ENCODE data around the gene KRT85.

KRT85 gene

GRCh38 chr12:52392465-52393007, 25.3 kb upstream of the KRT85 start:
- DNase-seq = no peak

- peak; percentile 79 for DNase-seq
Observed at GRCh38 chr12:52391618-52392002, 24.3 kb upstream of the KRT85 start.

- DNase-seq = no peak
Observed at GRCh38 chr12:52390739-52391617, 23.7 kb upstream of the KRT85 start.

DNA sequence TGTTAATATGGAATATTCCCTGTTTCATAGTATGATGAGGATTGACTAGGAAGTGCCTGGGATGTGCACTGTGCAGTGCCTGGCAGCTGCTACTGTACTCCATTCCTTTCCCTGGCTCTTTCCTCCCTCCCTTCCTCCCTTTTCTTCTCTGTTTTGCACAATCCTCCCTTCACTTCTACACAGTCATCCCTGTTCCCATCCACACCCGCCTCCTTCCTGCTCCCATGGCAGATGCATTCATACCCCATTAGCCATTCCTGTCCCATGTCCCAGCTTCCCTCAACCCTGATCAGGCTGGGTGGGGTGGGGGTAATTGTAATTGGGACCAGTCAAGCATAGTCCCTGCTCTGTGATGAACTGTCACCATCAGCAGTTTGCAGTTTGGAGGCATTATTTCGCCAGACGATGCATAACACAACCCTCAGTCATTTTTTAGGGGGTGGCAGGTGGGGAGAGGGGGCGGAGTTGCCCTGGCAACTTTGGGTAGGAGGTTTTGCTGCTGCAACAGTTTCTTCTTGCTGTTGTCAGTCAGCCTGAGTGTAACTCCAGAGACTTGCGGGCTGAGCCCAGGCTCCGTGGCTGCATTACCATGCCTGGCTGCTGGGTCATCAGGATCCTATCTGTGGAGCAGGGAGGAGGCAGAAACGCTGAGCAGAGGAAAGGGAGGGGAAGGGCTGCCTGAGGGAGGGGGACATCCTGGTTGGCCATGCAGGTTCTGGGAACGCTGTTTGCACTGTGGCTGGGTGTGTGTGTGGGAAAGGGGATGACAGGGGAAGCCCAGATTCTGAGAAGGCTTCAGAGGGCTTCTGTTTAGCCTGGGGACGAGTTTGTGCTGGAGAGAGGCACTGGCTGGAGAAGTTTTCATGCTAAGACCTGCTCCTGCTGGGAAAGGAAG, 22.3 kb upstream of the KRT85 start:
- DNase-seq = no peak

GRCh38 chr12:52387859-52388258, 20.6 kb upstream of the KRT85 start:
- no peak for DNase-seq

DNA sequence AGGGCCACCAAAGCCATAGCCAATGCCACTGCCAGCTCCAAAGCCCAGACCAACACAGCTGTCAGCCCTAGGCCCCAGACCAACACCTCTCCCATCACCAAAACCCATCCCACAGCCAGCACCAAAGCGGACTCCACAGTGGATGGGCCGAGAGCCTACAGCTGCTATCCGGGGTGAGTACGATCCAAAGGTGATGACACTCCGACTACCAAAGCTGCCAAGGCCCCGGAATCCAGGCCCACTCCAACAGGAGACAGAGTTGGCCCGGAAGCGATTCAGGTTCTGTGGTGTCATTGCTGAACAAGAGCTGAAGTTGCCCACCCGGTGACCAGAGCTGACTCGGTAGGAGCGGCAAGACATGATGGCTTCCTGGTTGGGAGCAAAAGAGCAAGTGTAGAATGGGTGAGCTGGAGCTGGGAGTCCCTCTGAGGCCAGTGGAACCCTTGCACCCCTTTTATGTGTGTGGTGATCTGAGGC, 18.0 kb upstream of the KRT85 start, which contains the start of gene KRT84:
TSS of gene KRT84 (minus strand) at position 427 of the 477 bp plus-strand sequence. CDS start at position 360, 67 bp downstream.
- DNase-seq = no peak

DNA sequence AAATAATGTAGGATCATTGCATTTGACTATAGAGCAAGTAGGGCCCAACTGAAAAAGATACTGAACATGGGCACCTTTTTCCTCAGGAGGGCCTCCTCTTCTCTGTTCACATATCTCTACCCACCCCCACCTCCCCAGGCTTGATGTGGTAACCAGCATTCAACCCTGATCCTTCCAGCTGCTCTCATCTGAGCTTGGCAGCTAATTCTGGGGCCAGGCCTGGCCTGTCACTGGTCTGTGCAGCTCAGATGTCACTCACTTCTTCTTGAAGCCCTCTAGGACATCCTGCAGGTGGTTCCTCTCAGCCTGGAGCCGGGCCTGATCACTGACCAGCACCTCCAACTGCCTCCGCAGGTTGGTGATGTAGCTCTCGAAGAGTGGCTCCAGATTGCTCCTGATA, 16.1 kb upstream of the KRT85 start:
- DNase-seq = no peak

DNA sequence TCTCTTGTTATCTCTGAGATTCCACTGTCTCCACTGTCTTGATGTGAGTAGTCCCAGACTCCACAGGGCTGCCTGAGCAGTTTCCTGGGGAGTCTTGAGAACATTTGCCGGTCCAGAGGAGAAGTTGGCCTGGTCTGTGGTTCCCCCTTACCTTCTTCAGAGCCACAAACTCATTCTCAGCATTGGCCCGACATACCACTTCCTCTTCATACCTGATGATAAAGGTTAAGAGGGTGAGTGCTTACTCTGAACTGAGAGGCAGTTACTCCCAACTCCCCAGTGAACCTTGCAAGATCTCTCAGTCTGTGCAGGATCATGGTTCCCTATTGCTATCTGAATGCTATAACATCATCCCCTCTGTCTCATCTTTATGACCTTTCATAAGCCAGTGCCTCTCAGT, 15.6 kb upstream of the KRT85 start:
- DNase-seq = no peak

DNA sequence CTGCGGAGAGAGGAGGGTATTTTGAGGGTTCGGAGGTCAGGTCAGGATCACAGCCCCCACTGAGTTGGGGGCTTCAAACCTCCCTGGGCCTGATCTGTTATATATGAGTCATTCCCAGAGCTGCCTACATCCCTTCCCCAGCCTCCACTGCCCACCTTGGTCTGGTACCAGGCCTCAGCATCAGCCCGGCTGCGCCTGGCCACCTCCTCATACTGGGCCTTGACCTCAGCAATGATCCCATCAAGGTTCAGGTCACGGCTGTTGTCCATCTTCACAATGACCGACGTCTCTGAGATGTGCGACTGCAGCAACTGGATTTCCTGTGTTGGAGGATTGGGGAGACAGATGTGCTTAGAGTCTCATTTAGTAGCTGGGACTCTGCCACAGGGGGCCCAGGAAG, 13.9 kb upstream of the KRT85 start:
- no peak for DNase-seq

- DNase-seq = no peak
Observed at GRCh38 chr12:52380271-52380694, 13.0 kb upstream of the KRT85 start.

DNA sequence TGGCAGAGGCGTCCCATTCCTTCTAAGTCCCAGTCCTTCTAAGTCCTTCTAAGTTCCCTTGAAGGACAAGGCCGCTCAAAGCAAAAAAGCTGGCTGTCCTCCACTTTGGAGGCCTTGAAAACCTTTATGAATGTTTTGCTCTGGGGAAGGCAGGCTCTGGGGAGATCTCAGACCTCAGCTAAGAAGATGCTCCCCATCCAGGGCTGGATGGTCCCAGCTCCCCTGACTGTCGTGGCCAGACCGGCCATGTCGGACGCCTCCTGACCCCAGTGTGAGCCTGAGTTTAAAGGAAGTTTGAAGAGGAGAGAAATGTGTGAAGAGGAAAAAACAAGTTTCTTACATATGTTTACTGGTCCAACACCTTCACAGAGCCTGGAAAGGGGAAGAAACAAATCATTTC, 12.3 kb upstream of the KRT85 start:
- no peak for DNase-seq

GRCh38 chr12:52378091-52378490, 10.8 kb upstream of the KRT85 start:
- DNase-seq = no peak

- no peak for DNase-seq
Observed at GRCh38 chr12:52377266-52377665, 10.0 kb upstream of the KRT85 start.

GRCh38 chr12:52372216-52373154, 5.2 kb upstream of the KRT85 start:
- DNase-seq = peak; percentile 36

GRCh38 chr12:52371716-52372115, 4.4 kb upstream of the KRT85 start:
- DNase-seq = no peak

GRCh38 chr12:52370926-52371608, 3.8 kb upstream of the KRT85 start:
- DNase-seq = no peak

GRCh38 chr12:52369809-52370208, 2.5 kb upstream of the KRT85 start:
- DNase-seq = no peak

- DNase-seq = no peak
Observed at GRCh38 chr12:52369211-52369610, 1.9 kb upstream of the KRT85 start.

DNA sequence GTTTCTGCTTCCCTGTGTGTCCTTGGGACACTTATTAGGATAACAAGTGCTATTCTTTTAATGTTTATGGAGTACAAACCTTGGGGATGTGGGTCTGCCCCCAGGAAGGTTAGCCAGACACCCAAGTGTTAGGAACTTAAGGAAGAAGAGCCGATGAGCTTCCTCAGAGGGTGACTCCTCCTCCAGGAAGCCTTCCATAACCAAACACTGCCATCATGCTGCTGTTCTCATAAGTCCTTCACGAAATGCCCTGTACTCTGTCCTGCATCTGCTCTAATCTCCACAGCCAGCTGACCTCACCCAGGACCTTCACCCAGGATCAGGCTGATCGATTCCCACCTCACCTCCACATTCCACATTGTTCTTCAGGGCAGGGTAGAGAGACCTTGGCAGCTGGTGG, 1.2 kb upstream of the KRT85 start:
- DNase-seq = no peak

GRCh38 chr12:52367876-52368275, 595 bp upstream of the KRT85 start:
- no peak for DNase-seq

GRCh38 chr12:52364901-52365489, 2.3 kb downstream of the KRT85 start:
- DNase-seq = no peak

Measured in NCI-H1105 (cell line).